ENCODE measurements around the gene CFAP46.

DNA sequence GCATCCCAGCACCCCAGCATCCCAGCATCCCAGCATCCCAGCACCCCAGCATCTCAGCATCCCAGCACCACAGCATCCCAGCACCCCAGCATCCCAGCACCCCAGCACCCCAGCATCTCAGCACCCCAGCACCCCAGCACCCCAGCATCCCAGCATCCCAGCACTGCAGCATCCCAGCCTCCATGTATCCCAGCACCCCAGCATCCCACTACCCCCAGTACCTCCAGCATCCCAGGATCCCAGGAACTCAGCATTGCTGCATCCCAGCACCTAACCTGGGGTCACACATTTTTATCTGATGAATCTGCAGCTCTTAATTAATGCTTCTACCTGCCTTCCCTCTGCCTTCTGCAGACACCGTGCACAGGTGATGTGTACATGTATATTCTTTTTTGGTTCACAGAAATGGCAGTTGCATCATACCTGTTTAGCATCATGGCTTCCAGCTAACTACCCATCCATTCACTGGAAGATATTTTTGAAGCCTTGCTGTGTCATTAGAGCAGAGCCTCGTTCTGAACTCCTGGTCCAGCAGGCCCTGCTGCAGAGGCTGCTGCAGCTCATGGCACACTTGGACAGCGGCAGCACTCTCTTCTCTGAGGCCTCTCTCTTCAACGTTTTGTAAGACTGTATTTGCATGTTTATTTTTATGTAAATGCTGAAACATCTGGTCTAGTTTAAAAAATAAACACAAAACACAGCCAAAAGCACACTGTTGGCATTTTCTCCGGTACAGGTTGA lies 4.6 kb upstream of the CFAP46 start:
- TF ChIP-seq RXRA (IDR thresholded peaks at IDR 0.05; ENCODE audit: insufficient read depth, low read depth, low read length), result no peak
- TF ChIP-seq POLR2AphosphoS5 (IDR thresholded peaks at IDR 0.05; ENCODE audit: low read depth, low read length), result no peak
- no peak for TF ChIP-seq EP300 (IDR thresholded peaks at IDR 0.05; ENCODE audit: borderline replicate concordance in 1 of 2, low read depth in 2 of 2, low read length in 2 of 2)
- no peak for TF ChIP-seq POLR2A (IDR thresholded peaks at IDR 0.05; ENCODE audit: control extremely low read depth in 1 of 2, low read depth in 2 of 2, low read length in 2 of 2)
- TF ChIP-seq EZH2 (IDR thresholded peaks at IDR 0.05; ENCODE audit: low read depth, low read length, severe bottlenecking), result no peak
- TF ChIP-seq, protein P1, sequence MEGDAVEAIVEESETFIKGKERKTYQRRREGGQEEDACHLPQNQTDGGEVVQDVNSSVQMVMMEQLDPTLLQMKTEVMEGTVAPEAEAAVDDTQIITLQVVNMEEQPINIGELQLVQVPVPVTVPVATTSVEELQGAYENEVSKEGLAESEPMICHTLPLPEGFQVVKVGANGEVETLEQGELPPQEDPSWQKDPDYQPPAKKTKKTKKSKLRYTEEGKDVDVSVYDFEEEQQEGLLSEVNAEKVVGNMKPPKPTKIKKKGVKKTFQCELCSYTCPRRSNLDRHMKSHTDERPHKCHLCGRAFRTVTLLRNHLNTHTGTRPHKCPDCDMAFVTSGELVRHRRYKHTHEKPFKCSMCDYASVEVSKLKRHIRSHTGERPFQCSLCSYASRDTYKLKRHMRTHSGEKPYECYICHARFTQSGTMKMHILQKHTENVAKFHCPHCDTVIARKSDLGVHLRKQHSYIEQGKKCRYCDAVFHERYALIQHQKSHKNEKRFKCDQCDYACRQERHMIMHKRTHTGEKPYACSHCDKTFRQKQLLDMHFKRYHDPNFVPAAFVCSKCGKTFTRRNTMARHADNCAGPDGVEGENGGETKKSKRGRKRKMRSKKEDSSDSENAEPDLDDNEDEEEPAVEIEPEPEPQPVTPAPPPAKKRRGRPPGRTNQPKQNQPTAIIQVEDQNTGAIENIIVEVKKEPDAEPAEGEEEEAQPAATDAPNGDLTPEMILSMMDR (IDR thresholded peaks at IDR 0.05; ENCODE audit: control extremely low read depth in 1 of 3, insufficient read depth in 1 of 3, low read depth in 1 of 3, low read length in 3 of 3), result no peak
- TF ChIP-seq, protein P2, sequence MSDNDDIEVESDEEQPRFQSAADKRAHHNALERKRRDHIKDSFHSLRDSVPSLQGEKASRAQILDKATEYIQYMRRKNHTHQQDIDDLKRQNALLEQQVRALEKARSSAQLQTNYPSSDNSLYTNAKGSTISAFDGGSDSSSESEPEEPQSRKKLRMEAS (IDR thresholded peaks at IDR 0.05), result no peak
- no peak for TF ChIP-seq JUN (IDR thresholded peaks at IDR 0.05; ENCODE audit: low read depth, low read length)
- TF ChIP-seq, protein P3, sequence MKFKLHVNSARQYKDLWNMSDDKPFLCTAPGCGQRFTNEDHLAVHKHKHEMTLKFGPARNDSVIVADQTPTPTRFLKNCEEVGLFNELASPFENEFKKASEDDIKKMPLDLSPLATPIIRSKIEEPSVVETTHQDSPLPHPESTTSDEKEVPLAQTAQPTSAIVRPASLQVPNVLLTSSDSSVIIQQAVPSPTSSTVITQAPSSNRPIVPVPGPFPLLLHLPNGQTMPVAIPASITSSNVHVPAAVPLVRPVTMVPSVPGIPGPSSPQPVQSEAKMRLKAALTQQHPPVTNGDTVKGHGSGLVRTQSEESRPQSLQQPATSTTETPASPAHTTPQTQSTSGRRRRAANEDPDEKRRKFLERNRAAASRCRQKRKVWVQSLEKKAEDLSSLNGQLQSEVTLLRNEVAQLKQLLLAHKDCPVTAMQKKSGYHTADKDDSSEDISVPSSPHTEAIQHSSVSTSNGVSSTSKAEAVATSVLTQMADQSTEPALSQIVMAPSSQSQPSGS (IDR thresholded peaks at IDR 0.05; ENCODE audit: low read length), result no peak
- TF ChIP-seq CHD1 (IDR thresholded peaks at IDR 0.05; ENCODE audit: low read depth, low read length), result no peak
- no peak for TF ChIP-seq KDM5A (IDR thresholded peaks at IDR 0.05; ENCODE audit: low read length)
- no peak for TF ChIP-seq TAF1 (IDR thresholded peaks at IDR 0.05; ENCODE audit: low read depth, low read length)
- TF ChIP-seq TBP (IDR thresholded peaks at IDR 0.05; ENCODE audit: low read depth, low read length), result no peak
- TF ChIP-seq CEBPB (IDR thresholded peaks at IDR 0.05; ENCODE audit: low read depth, low read length), result no peak
